DMS79 treated with DMSO at 0.1 percent for 48 hours (cell line): Measurements from ENCODE around the gene VIM.
"Not testable (repeated sequence)": the region's sequence is repeated elsewhere in the genome, so short reads cannot be mapped to it uniquely, and the experiment has no call there.

Source experiments
- DNase-seq: peaks from one replicate; lab custom pipeline; 2025; lab: John Stamatoyannopoulos, UW

VIM gene

GRCh38 chr10:17232276-17232960 is 4.4 kb downstream of the VIM start:
- DNase-seq: no peak

- no peak for DNase-seq
Observed at GRCh38 chr10:17233286-17233991, 5.4 kb downstream of the VIM start.

- DNase-seq: no peak
Observed at GRCh38 chr10:17234431-17234945, 6.4 kb downstream of the VIM start.

- no peak for DNase-seq
Observed at GRCh38 chr10:17235136-17235535, 7.1 kb downstream of the VIM start.

GRCh38 chr10:17236468-17237148 is 8.6 kb downstream of the VIM start:
- DNase-seq: no peak

GRCh38 chr10:17237149-17237527 is 9.1 kb downstream of the VIM start:
- DNase-seq: no peak

GRCh38 chr10:17237915-17238444 is 9.9 kb downstream of the VIM start:
- DNase-seq: no peak

GRCh38 chr10:17238445-17239291 is 10.6 kb downstream of the VIM start:
- no peak for DNase-seq

GRCh38 chr10:17239345-17240085 is 11.5 kb downstream of the VIM start:
- no peak for DNase-seq

- no peak for DNase-seq
Observed at GRCh38 chr10:17240096-17240495, 12.1 kb downstream of the VIM start.

GRCh38 chr10:17240616-17241015 is 12.6 kb downstream of the VIM start:
- DNase-seq: no peak

GRCh38 chr10:17241611-17242333 is 13.7 kb downstream of the VIM start:
- DNase-seq: no peak

GRCh38 chr10:17244700-17245365 is 16.8 kb downstream of the VIM start:
- no peak for DNase-seq

GRCh38 chr10:17247210-17247609 is 19.2 kb downstream of the VIM start:
- no peak for DNase-seq

- no peak for DNase-seq
Observed at GRCh38 chr10:17248964-17249363, 20.9 kb downstream of the VIM start.

- no peak for DNase-seq
Observed at GRCh38 chr10:17249820-17250219, 21.8 kb downstream of the VIM start.

- DNase-seq: no peak
Observed at GRCh38 chr10:17250736-17251135, 22.7 kb downstream of the VIM start.

- not testable (repeated sequence) for DNase-seq
Observed at GRCh38 chr10:17254543-17255050, 26.6 kb downstream of the VIM start.

- DNase-seq: no peak
Observed at GRCh38 chr10:17255512-17255911, 27.5 kb downstream of the VIM start.

GRCh38 chr10:17256051-17256450 is 28.0 kb downstream of the VIM start:
- no peak for DNase-seq
